HG03196 (cell line): ENCODE data around the gene ZFP37.
"Not testable (repeated sequence)": the region's sequence is repeated elsewhere in the genome, so short reads cannot be mapped to it uniquely, and the experiment has no call there.

ENCODE experiments used
- ATAC-seq: cut with Tn5 transposase; IDR thresholded peaks from one replicate; pipeline ENCODE4 v1.9.1; 2021; ENCODE audit not compliant: unreplicated experiment

Gene ZFP37

DNA sequence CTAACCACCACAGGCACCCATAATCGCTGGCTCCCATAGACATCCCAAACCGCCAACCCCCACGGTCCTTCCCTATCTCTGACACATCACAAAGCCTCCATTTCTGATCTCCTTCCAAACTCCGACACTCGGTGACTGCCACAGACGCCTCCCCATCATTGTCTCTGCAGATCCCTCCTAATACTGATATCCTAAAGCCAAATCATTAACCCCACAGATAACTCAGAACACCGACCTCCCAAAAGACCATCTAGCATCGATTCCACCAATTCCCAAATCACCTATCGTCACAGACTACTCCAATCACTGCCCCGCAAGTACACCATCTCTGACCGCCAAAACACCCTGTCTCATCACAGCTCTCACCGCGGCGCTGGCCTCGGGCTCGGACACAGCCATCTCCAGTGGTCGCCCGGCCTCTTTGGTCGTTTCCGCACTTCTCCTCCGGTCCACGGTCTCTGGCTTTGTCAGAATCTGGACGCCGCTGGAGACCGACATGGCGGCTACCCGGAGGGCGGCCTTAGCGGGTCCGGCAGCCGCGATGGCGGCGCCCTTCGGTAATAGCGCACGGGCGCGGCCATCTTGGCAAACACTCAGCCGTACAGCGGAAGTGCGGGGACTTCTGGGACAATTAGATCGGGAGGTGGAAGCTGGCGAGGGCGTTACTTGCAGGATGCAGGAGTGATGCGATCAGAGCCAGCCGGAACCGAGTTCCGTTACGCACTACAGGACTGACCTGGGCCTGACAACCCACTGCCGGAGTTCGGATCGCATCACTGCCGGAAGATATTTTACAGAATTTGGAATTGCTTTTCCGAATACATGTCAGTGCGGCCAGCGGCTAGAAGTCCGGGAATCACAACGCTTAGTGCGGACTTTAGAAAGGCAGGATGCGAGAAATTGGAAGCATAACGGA is at the start of gene ZFP37:
TSS of gene ZFP37 (minus strand) at position 534 of the 916 bp plus-strand sequence. CDS start at position 498, 36 bp downstream.
- ATAC-seq, result peak; percentile 89

DNA sequence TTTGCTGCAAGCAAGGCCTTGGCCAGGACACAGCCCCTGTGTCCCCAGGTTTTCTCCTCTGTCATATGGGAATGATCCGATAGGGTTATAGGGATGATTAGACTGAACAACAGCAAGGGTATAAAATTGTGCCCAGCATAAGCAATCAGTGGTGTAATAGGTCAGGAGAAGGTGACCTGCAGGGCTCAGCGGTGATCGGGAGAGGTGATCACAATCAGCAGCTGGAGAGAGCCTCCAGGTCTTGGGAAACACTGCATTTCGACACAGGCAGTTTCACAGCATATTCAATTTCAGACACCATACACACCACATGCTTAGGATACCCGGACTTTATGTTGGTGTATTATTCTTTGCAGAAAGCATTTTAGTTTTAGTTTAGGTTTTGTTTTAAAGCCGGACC is 48.8 kb upstream of the ZFP37 start:
- not testable (repeated sequence) for ATAC-seq

DNA sequence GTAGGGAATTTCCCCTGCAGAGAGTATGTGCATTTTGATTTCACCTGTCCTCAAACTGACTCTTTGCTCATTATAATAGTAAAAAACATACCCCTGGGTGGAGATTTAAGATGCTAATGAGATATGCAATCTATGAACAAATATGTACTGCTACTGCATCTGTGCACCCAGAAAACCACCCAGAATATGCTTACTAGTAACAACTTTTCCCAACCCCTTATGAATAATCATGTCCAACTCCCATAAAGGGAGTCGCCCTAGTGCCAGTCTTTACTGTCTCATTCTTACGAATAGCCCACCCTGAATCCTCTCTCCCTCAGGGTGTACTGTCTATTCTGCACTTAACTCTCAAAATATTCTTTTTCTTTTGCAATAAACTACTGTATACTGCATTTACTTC is 39.0 kb upstream of the ZFP37 start:
- no peak for ATAC-seq

DNA sequence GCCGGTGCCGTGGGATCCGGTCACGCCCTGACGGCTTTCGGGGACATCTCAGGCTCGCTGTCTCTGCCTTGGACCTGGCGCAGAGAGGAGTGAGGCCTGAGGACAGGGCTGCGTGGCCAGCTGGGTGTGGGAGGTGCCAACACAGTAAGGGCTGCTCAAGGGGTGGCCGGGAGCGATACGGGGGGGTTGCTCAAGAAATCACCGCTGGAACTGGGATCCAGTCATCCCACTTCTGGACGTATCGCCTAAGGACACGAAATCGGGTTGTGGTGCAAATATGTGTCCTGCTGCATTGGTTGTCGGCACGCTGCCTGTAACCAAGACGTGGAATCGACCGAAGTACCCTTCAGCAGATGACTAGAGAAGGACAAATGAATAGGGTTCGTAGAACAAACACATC is 33.4 kb upstream of the ZFP37 start:
- not testable (repeated sequence) for ATAC-seq

DNA sequence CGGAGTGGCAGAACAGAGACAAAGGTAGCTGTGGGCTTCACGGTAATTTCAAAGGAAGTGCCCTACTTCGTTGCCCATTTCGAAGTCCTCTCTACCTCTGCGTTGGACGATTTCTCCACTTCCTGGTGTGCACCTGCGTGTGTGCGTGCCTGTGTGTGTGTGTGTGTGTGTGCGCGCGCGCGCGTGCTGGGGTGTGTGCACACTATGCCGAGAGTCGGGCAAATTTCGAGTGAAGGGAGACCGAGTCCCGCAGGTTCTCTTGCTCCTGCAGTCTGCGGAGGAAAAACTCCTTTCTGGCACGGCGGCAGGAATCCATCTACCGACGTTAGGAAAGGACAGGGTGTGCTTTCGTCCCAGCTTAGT is 32.6 kb upstream of the ZFP37 start:
- ATAC-seq, result not testable (repeated sequence)

DNA sequence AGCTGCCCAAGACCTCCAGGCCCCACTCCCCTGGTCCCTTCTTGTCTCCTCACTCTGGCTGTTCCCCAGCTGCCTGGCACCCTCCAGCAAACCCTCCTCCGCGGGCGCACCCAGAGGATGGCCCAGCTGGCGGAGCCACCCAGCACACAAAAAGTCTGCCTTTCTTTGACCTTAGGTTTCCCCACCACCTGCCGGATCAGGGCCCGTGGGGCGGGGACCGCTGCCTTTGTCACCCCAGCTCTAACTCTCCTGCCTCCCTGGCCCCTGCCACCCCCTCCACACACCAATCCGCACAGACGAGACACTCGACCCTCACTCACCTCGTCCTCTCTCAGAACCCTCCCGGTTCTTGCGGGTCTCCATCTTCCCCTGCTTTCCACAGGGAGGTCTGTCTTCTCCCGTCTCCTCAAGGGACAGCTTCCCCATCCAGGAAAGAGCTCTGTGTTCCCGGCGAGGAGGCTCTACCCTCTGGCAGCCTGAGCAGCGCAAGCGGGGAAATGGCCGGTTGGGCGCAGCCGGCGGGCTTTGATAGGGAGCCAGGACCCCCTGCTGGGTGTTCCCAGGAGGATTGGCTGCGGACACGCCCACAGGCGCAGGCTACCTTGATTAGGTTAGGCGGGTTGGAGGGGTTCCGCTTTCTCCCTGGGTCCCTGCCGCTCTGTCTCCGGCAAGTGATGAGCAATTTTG is 32.1 kb upstream of the ZFP37 start:
- not testable (repeated sequence) for ATAC-seq

DNA sequence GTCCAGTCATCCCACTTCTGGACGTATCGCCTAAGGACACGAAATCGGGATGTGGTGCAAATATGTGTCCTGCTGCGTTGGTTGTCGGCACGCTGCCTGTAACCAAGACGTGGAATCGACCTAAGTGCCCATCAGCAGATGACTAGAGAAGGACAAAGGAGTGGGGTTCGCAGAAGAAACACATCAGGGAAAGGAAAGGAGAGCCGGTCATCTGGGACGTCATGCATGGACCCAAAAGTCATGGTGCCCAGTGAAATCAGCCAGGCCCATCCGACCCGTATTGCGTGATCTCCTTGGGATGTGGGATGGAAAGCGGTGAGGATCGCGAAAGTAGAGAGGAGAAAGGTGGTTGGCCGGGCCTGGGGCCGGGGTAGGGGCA is 6.4 kb upstream of the ZFP37 start:
- ATAC-seq, result not testable (repeated sequence)

DNA sequence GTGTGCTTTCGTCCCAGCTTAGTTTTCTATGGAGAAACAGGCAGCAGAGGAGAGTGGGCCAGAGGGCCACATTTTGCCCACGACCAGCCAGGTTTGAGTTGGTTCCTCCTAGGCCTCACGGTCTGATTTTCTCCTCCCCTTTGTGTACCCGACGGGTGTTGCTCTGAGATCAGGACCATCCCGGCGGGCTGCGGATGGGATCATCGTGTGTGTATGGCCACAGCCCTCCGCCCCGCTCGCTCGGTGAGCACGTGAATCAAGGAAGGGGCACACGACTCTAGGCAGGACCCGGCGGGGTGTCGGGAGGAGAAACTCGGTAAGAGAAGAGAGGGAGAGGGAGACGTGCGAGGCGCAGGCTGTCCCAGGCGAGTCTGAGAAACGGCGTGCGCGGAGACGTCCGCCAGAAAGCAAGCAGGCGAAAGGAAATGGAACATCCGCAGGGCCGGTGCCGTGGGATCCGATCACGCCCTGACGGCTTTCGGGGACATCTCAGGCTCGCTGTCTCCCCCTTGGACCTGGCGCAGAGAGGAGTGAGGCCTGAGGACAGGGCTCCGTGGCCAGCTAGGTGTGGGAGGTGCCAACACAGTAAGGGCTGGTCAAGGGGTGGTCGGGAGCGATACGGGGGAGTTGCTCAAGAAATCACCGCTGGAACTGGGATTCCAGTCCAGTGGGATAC is 5.9 kb upstream of the ZFP37 start:
- not testable (repeated sequence) for ATAC-seq

DNA sequence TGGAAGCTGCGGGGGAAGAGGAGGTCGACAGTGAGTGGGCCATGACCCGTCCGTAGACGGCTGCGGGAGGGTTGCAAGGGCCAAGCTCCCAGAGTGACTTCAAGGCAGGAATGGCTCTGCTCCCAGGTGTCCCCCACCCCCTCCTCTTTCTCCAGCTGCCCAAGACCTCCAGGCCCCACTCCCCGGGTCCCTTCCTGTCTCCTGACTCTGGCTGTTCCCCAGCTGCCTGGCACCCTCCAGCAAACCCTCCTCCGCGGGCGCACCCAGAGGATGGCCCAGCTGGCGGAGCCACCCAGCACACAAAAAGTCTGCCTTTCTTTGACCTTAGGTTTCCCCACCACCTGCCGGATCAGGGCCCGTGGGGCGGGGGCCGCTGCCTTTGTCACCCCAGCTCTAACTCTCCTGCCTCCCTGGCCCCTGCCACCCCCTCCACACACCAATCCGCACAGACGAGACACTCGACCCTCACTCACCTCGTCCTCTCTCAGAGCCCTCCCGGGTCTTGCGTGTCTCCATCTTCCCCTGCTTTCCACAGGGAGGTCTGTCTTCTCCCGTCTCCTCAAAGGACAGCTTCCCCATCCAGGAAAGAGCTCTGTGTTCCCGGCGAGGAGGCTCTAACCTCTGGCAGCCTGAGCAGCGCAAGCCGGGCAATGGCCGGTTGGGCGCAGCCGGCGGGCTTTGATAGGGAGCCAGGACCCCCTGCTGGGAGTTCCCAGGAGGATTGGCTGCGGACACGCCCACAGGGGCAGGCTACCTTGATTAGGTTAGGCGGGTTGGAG is 4.7 kb upstream of the ZFP37 start:
- ATAC-seq, result not testable (repeated sequence)

DNA sequence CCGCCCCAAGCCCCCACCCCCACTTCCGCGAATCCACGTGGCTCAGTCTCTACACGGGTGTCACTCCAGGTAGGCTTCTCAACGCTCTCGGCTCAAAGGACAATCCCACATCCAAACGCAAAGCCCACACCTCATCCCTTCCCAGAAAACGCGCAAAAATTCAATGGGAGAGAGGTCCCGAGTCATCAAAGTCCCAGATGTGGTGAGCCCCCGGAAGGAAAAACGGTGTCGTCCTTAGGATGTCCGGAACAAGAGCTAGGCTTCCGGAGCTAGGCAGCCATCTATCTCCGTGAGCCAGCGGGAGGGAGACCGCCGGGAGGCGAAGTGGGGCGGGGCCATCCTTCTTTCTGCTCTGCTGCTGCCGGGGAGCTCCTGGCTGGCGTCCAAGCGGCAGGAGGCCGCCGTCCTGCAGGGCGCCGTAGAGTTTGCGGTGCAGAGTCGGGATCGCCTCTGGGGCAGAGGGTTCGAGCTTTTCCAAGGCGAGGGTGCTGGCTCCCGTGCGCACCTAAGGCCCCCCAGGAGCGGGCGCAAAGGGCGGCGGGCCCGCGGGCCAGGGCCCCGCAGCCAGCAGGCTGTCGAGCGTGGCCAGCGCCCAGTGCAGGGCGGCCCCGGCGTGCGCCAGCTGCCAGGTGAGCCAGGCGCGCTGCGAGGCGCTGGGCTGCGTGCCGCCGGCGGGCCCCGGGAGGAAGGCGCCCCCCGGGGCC is 3.2 kb upstream of the ZFP37 start:
- not testable (repeated sequence) for ATAC-seq

DNA sequence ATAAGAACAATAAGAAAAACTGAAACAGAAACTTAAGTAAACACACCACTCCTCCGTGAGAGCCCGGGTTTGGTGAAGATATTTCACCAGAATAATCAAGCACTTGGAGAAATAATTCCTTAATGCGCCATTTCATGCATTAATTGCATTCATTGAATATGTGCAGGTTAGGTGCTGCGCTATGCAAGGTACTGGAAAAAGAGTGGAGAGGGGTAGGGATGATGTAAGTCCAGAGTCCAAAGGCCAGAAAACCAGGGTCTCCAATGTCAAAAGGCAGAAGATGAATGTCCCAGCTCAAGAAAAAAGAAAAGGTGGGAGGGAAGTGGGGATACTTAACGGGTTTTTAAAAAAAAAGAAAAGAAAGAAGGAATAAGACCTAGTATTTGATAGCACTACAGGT is 669 bp upstream of the ZFP37 start:
- ATAC-seq, result no peak

DNA sequence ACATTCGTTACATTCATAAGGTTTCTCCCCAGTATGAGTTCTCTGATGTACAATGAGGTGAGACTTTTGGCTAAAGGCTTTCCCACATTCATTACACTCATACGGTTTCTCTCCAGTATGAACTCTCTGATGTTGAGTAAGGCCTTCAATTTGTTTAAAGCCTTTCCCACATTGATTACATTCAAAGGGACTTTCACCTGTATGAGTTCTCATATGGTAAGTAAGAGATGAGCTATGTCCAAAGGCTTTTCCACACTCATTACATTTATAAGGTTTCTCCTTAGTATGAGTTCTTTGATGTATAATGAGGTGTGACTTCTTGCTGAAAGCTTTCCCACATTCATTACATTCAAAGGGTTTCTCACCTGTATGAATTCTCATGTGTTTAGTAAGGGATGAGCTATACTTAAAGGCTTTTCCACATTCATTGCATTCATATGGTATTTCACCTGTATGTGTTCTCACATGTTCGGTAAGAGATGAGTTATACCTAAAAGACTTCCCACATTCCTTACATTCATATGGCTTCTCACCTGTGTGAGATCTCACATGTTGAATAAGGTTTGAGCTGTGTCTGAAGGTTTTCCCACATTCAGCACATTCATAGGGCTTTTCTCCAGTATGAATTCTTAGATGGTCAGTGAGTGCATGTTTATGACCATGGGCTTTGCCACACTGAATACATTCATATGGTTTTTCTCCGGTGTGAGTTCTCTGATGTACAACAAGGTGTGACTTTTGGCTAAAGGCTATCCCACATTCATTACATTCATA is 13.5 kb downstream of the ZFP37 start:
- no peak for ATAC-seq

DNA sequence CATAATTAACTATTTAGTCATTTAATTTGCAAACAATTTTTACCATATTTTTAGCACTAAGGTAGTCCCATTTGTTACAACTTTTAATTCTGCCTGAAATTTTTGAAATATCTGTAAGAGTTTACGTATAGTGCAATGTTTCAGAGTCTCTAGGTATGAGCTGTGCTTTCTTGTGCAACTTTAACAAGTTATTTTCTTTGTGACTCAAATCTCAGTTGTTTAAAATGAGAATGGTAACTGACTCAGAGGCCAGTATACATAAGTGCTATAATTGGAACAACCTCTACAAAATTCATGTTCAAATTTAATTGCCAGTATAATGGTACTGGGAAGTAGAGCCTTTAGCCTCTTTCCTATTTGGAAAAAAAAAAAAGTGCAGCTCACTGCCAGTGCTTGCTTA is 30.3 kb downstream of the ZFP37 start:
- no peak for ATAC-seq

DNA sequence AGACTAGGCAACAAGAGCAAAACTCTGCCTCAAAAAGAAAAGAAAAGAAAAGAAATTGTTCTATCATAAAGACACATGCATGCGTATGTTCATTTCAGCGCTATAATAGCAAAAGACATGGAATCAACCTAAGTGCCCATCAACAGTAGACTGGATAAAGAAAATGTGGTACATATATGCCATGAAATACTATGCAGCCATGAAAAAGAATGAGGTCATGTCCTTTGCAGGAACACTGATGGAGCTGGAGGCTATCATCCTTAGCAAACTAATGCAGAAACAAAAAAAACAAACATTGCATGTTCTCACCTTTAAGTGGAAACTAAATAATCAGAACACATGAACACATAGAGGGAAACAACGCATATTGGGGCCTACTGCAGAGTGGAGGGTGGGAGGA is 38.3 kb downstream of the ZFP37 start:
- no peak for ATAC-seq

DNA sequence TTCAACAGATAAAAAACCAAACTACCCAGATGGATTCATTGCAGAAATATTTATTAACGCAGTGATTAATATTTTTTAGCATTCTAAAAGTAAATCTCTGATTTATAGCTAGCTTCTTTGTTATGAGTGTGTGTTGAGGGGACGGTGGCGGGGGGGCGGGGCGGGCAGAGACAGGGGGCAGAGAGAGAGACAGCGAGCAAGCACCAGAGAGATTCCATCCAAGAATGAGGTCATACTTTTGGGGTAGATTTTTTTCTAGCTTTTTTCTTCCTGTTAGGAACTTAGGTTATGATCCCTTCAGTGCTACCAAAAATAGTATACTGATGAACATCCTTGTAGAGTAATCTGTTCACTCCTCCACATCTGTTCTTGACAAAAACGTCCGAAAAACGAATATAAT is 44.0 kb downstream of the ZFP37 start:
- no peak for ATAC-seq

DNA sequence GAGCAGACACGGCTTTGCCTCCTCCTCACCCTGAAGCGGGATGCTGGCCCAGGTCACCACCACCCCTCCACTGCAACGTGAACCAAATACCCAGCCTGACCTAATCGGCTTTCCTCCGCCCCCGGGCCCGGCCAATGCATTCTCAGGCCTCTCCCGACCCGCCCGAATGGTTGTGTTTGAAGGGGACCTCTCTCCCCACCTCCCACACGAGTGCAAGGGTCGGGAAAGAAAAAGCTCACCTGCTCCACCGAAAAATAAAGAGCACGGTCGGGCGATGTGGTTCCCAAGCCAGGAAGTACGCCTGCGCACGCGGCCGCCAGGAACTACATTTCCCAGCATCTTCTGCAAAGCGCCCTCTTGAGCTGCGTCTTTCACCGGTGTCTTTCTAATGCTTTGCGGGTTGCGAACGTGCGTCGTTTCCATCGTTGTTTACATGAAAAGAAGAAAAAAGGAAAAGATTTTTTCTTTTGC is 44.6 kb downstream of the ZFP37 start, which contains the start of gene ZNF883:
TSS of gene ZNF883 (minus strand) at position 282 of the 471 bp plus-strand sequence.
- ATAC-seq, result no peak

DNA sequence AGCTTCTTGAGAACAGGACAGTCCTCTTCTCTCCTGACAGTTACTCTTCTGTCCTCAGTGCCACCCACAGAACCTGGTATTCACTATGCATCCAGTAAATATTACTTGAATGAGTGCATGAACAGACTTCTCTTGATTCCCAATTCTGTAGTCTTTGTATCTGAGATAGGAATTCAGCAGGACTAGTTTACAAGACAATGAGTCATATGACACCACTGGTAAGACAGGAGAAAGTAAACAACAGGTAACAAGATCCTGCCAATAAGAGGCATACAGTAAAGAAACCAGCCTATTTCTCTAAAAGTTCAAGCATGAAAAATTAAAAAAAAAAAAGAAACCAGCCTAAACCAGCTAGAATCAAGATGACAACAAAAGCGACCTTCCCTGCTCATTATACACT is 50.7 kb downstream of the ZFP37 start:
- no peak for ATAC-seq

DNA sequence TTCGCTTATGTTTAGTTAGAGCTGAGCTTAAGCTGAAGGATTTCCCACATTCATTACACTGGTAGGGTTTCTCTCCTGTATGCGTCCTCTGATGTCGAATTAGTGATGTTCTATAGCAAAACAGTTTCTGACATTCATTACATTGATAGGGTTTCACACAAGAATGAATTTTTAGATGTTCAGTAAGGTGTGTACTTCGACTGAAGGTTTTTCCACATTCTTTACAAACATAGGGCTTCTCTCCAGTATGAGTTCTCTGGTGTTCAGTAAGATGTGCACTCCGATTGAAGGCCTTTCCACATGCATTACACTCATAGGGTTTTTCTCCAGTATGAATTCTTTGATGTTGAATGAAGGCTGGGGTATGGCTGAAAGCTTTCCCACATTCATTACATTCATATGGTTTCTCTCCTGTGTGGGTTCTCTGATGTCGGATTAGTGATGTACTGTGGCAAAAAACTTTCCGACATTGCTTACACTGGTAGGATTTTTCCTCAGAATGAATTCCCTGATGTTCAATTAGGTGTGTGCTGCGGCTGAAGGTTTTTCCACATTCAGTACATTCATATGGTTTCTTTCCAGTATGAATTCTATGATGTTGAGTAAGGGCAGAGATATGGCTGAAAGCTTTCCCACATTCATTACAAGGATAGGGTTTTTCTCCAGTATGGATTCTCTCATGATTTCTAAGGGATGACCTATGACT is 59.1 kb downstream of the ZFP37 start:
- ATAC-seq, result no peak
